Left lobe of liver (tissue), 2 donors: Measurements from ENCODE around the gene GARIN5A. TPM values are rescaled to one million over a fixed set of nuclear protein-coding genes. Genes with fewer than 3 reads are reported as not detected.
A peak's percentile ranks its signal among the peaks of the same experiment; 100 is the strongest.

Experiments
- ATAC-seq: fragments of 200-7000 bp; cut with Tn5 transposase; one replicate; pipeline ENCODE4 v1.9.1; 2020; ENCODE audit warnings: mild to moderate bottlenecking, moderate library complexity
- DNase-seq: peaks from one replicate; pipeline ENCODE4 v3.0.0-alpha.2; 2020; ENCODE audit warnings: low spot score
- total RNA-seq: library from RNA; stranded (reverse); gene quantifications from one replicate; pipeline ENCODE4 v1.2.1, GENCODE V29; 2021
- donor health status: DM: no; HTN: no; CAD: no; lungs with moderate emphysema.
- donor health status: DM: no; HTN: yes; CAD: no.

The GARIN5A gene
- total RNA-seq = 1.8 TPM

DNA sequence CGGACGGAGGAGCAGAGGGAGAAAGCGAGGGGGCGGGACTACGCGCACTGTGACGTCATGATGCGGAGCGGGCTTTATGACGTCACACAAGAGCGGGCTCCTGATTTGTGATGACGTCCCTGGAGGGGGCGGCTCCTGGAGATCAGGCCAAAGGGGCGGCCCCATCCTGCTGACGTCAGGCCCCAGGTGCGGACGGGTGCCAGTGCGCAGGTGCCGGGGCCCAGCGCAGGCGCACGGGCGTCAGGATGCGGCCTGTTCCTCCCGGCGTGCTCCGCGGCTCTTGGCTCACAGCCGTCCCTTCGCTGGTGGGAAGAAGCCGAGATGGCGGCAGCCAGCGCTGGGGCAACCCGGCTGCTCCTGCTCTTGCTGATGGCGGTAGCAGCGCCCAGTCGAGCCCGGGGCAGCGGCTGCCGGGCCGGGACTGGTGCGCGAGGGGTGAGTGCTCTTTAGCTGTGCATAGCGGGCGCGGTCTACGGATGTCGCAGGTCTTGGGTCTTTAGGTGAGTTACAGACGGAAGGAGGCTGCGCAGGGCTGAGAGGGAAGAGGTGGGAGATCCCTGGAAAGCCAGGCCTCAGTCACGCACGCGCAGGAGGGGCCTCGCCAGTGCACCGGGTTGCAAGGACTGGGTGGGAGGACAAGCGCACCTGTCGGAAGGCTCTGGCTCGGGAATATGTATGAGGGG lies at the start of gene GARIN5A, which contains the start of gene EMC10:
TSS of gene GARIN5A (minus strand) at position 625 of the 683 bp plus-strand sequence. CDS start at position 165, 460 bp downstream.
TSS of gene EMC10 (plus strand) at position 284 of the 683 bp plus-strand sequence. CDS start at position 322, 38 bp downstream.
- ATAC-seq (peak; percentile 89), DNase-seq (peak; percentile 92)

DNA sequence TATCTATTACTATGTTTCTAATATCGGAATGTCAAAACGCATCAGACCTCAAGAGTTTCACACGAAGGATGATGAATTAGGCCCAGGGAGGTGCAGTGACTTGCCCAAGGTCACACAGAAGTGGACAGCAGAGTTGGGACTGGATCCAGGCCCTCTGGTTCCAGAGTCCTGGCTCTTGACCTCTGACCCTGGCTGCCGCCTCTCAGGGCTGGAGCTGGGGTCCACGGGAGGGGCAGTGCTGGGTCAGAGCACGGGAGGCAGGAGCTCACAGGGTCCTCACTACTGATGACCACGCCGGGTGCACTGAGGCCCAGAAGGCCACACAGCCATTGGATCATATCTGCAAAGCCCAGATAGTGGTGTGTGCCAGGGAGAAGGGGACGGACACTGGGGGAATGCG lies 46.2 kb upstream of the GARIN5A start:
- no peak for DNase-seq
- no peak for ATAC-seq

DNA sequence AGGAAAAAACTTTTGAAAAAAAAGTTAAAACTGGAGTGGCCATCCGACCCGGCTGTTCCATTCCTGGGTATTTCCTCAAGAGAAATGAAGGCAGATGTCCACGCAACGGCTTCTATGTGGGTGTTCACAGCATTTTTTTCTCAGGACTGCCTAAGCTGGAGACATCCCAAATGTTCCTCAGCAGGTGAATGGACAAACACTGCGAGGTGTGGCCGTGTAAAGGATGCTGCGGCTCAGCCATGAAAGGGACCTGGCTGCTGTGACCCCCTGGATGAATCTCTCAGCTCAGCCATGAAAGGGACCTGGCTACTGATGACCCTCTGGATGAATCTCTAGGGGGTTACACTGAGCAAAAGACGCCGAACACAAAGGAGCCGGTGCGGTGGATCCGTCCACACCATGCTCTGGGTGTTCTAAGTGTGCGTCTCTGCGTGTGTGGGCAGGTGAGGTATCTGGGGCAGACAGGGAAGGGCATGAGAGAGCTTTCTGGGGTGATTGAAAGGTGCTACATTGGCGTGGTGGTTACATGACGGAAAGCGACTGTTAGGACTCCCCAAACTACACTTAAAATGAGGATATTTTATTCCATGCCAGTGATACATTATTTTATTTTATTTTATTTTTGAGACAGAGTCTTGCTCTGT lies 44.3 kb upstream of the GARIN5A start:
- ATAC-seq (no peak), DNase-seq (no peak)

DNA sequence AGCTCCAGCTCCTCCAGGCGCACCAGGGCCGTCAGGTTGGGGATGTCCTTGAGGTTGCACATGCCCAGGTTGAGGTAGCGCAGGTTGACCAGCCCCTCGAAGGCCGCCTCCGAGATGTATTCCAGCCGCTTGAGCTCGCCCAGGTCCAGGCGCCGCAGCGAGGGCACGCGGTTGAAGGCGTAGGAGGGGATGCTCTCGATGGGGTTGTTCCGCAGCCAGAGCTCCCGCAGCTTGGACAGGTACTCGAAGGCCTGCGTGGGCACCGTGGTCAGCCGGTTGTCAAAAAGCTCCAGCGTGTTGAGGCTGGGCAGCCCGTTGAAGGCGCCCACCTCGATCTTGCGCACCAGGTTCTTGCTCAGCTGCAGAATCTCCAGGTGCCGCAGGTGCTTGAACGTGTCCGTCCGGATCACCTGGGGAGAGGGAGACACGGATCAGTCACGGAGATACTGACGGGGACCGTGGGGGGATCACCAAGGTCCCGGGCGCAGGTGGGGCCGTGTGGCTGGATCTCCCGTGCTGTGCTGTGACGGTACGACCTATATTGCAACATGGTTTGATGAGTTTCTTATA lies 42.4 kb upstream of the GARIN5A start:
- DNase-seq = no peak
- no peak for ATAC-seq

DNA sequence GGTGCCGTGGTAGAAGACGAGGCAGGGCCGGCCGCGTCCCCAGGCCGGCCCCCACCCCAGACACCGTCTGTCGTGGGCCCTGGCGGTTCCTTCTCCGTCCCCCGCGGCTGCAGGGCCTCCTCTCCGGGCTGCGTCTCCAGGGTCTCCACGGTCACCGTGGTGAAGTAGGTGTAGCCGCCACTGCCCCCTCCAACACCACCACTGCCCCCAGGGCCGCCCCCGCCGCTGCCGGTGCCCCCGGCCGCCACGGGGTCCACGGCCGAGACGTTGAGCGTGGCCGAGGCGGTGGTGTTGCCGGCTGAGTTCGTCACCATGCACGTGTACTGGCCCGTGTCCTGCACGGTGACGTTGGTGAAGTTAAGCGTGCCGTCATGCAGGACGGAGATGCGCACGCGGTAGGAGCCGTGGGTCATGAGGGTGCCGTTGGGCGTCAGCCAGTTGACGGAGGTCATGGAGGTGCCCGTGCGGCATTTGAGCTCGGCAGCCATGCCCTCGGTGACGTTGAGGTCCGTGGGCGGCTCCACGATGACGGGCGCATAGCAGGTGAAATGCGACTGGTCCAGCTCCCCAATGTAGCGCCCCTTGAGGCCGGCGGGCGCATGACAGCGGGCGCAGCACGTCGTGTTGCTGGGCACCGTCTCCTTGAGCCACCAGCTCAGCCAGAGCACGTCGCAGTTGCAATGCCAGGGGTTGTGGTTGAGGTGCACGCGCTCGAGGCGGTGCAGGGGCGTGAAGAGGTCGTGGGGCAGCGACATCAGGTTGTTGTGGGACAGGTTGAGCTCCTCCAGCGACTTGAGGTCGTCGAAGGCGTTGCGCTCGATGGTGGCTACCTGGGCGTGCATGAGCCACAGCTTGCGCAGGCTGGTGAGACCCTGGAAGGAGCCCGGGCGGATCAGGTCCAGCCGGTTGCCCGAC lies 41.7 kb upstream of the GARIN5A start:
- no peak for ATAC-seq
- DNase-seq = no peak

DNA sequence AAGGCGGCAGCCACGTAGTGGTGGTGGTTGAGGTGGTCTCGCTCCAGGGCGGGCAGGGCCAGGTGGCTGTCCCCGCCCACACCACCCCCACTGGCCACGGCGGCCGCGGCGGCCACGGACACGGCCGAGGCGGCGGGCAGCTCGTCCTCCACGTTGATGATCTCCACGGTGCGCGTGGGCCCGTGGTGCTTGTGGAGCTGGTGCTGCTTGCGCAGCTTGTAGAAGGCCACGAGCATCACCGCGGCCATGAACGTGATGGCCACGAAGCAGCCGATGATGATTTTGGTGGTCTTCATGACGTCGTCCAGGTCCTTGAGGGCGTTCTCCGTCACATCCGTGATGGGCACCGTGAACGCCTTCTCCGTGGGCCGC lies 41.0 kb upstream of the GARIN5A start:
- no peak for DNase-seq
- no peak for ATAC-seq

DNA sequence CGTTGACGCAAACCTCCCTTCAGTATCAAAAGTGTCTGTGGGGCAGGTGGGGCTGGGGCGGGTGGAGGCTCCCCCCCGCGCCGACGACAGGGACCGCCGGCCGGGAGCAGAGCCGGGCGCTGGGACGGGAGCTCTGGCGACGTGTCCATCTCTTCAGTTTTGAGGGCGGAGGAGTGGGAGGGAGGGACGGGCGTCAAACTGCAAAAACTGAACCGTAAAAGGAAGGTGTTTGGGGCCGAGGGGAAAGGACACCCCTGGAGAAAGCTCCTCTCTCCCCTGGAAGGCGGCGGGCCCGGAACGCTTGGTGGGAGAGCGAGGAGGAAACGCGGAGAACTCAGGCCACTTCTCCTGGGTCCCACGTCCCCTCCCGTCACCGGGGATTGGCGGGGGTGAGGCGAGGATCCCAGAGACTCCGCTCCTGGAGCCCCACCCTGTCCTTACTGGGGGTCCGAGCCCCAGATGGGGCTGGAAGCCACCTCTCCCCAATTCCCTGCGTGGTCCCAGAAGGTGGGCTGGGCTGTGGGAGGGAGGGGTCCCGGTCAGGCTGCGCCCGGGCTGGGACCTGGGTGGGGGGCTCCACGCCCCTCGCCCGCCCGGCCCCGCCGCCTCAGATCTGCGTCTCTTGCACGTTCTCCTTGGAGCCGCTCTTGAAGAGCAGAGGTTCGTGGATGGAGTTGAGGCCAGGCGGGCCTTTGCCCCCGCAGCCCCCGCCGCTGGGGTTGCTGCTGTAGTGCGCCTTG lies 40.5 kb upstream of the GARIN5A start:
- DNase-seq = no peak
- no peak for ATAC-seq

DNA sequence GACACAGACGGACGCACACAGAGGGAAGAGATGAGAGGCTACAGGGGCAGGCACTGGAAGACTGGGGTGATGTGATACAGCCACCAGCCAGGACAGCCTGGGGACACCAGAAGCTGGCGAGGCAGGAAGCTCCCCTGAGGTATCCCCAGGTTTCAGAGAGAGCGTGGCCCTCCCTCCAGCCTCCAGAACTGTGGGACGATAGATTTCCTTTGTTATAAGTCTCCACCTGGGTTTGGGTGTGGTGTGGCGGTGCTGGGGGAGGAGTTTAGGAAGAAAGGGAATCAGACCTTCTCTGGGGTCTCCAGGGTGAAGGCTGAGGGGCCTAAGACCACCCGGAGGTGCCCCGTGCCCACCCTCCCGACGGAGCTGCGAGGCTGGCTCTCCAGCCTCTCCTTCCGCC lies 39.8 kb upstream of the GARIN5A start:
- ATAC-seq (no peak), DNase-seq (no peak)

DNA sequence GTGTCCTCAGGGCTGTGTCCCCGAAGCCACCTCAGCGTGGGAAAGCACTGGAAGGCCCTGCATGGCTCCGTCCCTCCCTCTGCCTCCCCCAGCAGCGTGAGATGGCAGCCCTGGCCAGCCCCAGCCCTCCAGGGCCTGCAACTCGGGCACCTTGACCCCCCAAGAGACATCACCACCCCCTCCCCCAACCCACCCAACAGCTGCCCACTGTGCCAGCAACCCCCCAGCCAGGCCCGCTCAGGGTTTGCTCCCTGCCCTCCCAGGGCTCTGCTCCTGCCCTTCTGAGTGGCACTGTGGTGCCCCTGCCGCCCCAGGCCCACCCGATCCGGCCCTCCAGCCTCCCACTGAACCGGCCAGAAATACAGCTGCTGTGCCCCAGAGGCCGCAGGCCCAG lies 38.5 kb upstream of the GARIN5A start:
- ATAC-seq (no peak), DNase-seq (no peak)

DNA sequence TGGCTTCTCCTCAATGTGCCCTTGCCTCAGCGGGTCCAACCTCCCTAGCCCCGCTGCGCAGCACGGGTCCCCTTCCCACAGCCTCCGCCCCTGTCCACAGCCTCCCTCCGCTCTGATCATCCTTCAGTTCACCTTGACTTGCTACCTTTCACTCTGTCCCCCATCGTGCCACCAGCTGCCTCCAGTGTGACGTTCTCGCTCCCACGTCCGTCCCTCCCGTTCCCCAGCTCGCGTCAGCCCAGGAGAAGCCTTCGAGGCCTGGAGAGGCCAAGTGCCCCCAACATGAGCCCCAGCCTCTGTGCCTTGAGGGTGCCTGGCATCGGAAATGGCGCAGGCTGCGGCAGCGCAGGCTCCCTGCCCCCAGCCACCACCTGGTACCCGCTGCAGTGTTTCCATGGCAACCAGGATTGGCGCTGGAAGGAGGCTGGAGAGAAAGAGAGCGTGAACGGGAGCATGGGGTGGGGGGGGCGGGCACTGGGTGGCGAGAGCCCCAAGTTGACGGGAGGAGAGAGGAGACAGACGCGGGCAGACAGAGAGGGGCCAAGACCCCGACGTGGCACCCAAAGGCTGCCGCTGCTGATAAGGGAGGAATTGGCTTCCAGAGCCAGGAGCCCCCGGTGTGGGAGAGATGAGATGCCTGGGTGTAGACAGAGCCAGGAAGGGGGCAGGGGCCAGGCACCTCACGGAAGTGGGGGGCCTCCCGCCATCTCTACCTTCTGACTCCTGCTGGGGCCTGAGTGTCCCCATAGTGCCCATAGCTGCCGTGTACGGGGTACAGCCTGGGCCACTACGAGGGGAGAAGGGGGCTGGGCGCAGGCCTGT lies 37.9 kb upstream of the GARIN5A start:
- no peak for ATAC-seq
- no peak for DNase-seq

DNA sequence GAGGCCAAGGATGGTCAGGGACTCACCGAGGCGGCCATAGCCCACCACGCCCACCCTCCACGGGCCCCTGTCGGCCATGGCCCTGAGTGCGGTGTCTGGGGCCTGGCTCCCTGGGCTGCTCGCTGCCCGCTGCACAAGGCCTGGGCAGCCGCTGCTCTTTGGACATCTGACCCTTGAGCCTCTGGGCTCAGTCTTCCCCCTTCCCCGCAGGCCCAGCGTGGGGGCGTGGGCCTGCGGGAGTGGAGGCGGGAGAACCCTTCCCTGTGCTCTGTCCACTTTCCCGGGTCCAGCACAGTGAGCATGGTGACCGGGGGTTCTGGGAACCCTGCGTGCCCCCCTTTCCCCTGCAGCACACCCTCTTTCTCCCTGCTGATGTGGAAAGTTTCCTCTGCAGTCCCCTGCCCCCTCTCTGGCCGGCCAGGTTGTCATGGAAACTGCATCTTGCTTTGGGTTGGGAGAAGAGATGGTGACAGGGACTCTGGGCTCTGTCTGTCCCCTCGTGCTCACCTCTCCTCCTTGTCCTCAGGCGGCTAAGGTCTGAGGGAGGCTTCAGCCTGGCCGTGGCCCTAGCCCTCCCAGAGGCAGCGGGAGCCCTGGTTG lies 37.2 kb upstream of the GARIN5A start, which contains the start of gene ASPDH:
TSS of gene ASPDH (minus strand) at position 168 of the 600 bp plus-strand sequence. CDS start at position 78, 90 bp downstream.
- ATAC-seq = peak; percentile 74
- peak; percentile 77 for DNase-seq

DNA sequence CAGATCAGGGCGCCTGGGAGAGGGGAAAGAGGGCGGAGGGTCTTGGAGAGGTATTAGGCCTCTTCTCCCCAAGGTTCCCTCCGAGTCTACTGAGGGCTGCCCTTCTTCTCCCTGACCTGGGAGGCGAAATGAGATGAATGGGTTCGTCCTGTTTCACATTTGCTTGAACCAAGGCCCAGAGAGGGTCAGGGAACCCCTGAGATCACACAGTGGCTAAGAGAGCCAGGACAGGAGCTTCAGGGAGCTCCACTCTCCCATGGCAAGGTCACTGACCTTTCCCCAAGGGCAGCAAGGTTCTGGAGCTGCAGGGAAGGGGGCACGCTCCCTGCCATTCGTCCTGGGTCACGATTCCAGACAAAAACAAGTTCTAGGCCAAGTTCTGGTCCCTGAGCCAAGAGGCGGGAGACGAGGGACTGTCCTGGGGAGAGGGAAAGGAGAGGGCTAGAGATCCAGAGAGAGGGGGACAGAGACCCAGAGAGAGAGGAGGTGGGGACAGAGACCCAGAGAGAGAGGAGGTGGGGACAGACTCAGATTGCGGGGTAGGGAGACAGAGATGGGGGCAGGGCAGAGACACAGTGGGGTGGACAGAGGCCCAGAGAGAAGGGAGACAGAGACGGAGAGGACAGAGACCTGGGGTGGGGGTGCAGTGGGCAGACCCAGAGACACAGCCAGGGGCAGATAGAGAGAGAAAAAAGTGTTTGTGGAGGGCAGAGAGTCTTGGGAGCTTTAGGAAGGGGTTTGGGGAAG lies 36.5 kb upstream of the GARIN5A start:
- DNase-seq = peak; percentile 58

DNA sequence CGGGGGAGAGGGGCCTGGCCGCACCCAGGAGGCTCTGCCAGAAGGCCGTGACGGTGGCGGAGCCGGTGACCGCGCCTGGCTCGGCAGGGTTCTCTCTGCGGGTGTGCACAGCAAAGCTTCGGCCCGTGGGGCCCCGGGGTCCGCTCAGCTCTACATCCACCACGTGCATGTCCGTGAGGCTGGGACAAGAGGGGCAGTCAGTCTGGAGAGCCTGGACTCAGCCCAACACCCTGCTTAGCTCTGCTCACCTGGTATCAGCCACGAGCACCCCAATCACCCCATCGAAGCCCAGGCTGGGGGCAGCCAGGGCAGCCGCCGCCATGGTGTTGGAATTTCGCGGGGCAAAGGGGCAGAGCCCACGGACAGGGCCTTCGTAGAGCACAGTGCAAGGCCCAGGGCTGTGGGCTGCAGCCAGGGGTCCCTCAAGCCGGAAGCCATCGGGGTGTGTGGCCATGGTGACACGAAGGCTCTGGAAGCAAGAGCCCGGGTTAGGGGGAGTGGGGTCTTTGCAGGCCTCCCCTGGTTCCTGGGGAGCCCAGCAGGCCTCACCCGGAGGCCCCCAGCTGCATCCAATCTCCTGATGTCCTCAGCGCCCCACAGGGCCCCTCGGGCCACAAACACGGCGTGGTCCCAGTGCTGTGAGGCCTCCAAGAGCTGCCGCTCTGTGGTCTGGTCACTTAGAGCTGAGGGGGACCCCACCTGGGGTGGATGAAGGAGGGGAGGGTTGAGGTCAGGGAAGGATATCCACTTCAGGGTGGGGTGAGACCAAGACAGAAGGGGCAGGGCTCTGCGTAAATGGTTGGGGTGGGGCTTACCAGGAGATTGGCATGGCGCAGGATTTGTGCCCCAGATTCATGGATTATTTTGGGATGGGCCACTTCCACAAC lies 35.7 kb upstream of the GARIN5A start:
- ATAC-seq (no peak), DNase-seq (peak; percentile 54)

More for the DNA sequence above, 36.5 kb upstream of the GARIN5A start:
- peak; percentile 20 for ATAC-seq

DNA sequence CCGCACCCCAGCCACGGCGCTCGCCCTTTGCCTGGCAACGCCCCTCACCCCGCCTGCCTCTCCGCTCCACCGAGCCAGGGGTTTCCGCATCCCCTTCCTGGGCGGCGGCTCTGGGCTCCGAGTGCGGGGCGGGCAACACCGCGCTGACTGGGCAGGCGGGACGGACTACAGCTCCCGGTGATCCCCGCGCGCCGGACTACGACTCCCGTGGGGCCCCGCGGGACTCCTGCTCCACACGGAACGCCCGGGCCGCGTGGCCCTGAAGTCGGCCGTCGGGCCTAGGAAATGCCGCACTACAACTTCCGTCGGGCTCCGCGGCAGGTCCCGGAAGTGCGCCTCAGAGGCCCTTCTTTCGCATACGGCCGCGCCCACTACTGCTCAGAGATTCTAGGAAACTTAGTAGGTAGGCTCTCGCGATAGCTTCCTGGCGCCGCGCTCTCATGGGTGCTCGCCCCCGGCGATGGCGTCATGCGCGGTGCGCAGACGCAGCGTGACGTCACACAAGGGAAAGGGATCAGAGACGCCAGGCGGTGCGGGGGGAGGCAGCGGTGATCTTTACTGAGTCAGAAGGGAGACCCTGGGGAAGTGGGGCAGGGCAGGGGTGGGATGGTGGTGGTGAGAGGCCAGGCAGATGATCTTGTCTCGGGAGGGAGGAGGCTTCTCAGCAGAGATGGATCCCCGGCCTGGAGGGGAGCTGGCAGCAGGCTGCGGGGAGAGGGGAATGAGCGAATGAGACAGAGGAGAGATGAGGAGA lies 34.6 kb upstream of the GARIN5A start, which contains the start of gene JOSD2:
TSS of gene JOSD2 (minus strand) at position 123 of the 754 bp plus-strand sequence. CDS start 760 bp downstream, outside the sequence.
- DNase-seq = peak; percentile 99
- peak; percentile 86 for ATAC-seq

DNA sequence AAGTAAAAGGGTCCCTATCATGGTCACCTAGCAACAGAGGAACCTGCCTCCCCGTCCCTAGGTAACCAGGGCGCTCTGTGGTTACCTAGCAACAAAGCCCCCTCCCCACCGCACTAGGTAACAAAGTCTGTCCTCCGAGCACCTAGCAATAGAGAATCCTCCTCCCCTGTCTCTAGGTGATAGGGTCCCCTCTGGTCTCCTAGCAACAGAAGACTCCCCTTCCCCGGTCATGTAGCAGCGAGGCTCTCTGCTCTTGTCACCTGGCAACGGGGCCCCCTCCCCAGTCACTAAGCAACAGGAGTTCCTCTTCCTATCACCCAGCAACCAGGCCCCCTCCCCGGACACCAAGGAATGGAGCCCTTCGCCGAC lies 34.0 kb upstream of the GARIN5A start:
- no peak for ATAC-seq
- DNase-seq = no peak

DNA sequence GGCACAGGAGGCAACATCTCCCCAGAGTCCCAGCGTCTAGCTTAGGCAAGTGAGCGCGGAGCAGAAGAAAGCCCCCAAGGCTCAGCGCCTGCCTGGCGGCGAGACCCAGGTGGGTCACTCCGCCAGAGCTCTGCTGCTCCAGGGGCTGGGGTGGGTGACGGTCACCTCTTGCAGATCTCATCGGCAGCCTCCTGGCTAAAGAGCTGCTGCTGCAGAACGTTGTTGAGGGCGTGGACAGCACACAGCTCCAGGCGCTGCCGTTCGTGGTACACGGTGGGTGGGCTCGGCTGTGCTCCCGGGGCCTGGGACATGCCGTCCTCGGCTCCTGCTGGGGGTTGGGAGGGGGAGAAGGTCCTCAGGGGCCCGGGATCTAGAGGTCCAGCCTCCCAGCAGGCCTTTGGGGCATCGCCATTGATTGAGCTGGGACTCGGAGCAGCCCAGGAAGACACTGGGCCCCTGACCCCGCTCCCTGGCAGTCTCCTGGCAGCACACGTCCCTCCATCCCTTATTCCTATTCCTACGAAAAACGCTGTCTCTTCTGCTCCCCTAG lies 33.5 kb upstream of the GARIN5A start:
- ATAC-seq (no peak), DNase-seq (peak; percentile 48)
